Esophagus squamous epithelium (tissue), 5 donors: ENCODE data around the gene HES4. TPM values are rescaled to one million over a fixed set of nuclear protein-coding genes. Genes with fewer than 3 reads are reported as not detected.

Experiments
- DNase-seq: peaks from one replicate; lab custom pipeline; 2025; lab: John Stamatoyannopoulos, UW
- H3K27ac ChIP-seq, 4 donors: fragments of 200-600 bp; sonication (generic); one replicate each; pipeline ENCODE4 v1.5.1; 2016 to 2019; ENCODE audit warnings: mild to moderate bottlenecking in 1 of 4
- H3K27me3 ChIP-seq, 4 donors: fragments of 200-600 bp; sonication (generic); 1 replicate in 3 of 4; 2 replicates in 1 of 4; pipeline versions ENCODE4 v1.5.1 to v1.6.0; 2017 to 2021; ENCODE audit warnings: antibody characterized with exemption in 1 of 4
- H3K36me3 ChIP-seq, 3 donors: fragments of 200-600 bp; sonication (generic); one replicate each; pipeline ENCODE4 v1.5.1; 2016 to 2019
- H3K4me1 ChIP-seq, 3 donors: fragments of 200-600 bp; sonication (generic); one replicate each; pipeline ENCODE4 v1.5.1; 2017 to 2019
- H3K4me3 ChIP-seq, 4 donors: fragments of 200-600 bp; sonication (generic); 1 replicate in 3 of 4; 2 replicates in 1 of 4; pipeline ENCODE4 v1.5.1; 2016 to 2019; ENCODE audit warnings: mild to moderate bottlenecking in 2 of 4, moderate library complexity in 1 of 4
- H3K9me3 ChIP-seq, 3 donors: fragments of 200-600 bp; sonication (generic); one replicate each; pipeline ENCODE4 v1.5.1; 2016 to 2019
- CTCF ChIP-seq, 6 experiments: fragments of 450-650 bp in 4 of 6; fragments of 200-600 bp in 2 of 6; sonication (generic) in 2 of 6; IDR thresholded peaks; one replicate each; pipeline ENCODE4 v1.5.1; 2016 to 2019; ENCODE audit warnings: antibody characterized with exemption in 6 of 6, mild to moderate bottlenecking in 4 of 6, moderate library complexity in 4 of 6
- POLR2A ChIP-seq, 4 donors: fragments of 450-650 bp; IDR thresholded peaks; one replicate each; pipeline ENCODE4 v1.6.1; 2017; ENCODE audit warnings: antibody characterized with exemption in 4 of 4, mild to moderate bottlenecking in 4 of 4, moderate library complexity in 3 of 4
- WGBS, 2 donors: methylation state at CpG; one replicate each; pipeline ENCODE4 v1.1.5; 2018; 5-methylcytosine and 5-hydroxymethylcytosine counted together
- intact Hi-C: fragments of 100-400 bp; cut with DNase I; formaldehyde crosslinking; loops from one replicate; pipeline ENCODE4 v1.15.0; 2022
- total RNA-seq, 4 donors: library from RNA; depleted of rRNA; stranded (reverse); fragments of >200 nt; gene quantifications; one replicate each; pipeline ENCODE4 v1.1.0, GENCODE V29; 2016
- donor health status: DM: yes; HTN: yes; CAD: no.

HES4 gene
- total RNA-seq, 4 donors from 2014 or later = 15.1 to 16.2 (median 15.3) TPM

- no peak for DNase-seq
- Histone ChIP-seq H3K36me3 (no peaks in the 10 kb centered on the region), H3K4me3 (no peak overlapping the region), H3K27me3 (peaks cover 0 to 81% (median 3%) of the 10 kb centered on the region in 4 donors), H3K9me3 (no peaks in the 10 kb centered on the region), H3K27ac (no peak overlapping the region), H3K4me1 (peaks cover 0 to 25% (median 0%) of the 10 kb centered on the region in 3 donors)
- TF ChIP-seq CTCF (IDR thresholded peaks at IDR 0.05) (no peak), POLR2A (IDR thresholded peaks at IDR 0.05) (no peak)
- intact Hi-C loops = loop anchor here (5.0 kb wide), 1 partner anchor 81 kb away; no protein-coding TSS in a partner anchor
- WGBS, 2 donors = 80% methylated on average over 3 of the region's 21 CpGs; no CpG with 5 or more reads in 1 of the 2 donors
These were observed 18.4 kb downstream of the HES4 start for GRCh38 chr1:981491-981954.

- Histone ChIP-seq H3K9me3 (no peaks in the 10 kb centered on the region), H3K27ac (no peak overlapping the region), H3K4me3 (no peak overlapping the region), H3K27me3 (peaks cover 0 to 81% (median 3%) of the 10 kb centered on the region in 4 donors), H3K4me1 (peaks cover 6 to 32% (median 6%) of the 10 kb centered on the region in 3 donors), H3K36me3 (no peaks in the 10 kb centered on the region)
- intact Hi-C loops = loop anchor here (5.0 kb wide), 1 partner anchor 82 kb away; no protein-coding TSS in a partner anchor
- DNase-seq = no peak
- 61 to 77% methylated on average over 5 to 8 of the region's 35 CpGs for WGBS, 2 donors
- no peak for TF ChIP-seq CTCF (IDR thresholded peaks at IDR 0.05)
- TF ChIP-seq POLR2A (IDR thresholded peaks at IDR 0.05) = no peak
These were observed 19.1 kb downstream of the HES4 start for GRCh38 chr1:980602-981395.

- H3K27ac ChIP-seq = no peak overlapping the region
- TF ChIP-seq CTCF (IDR thresholded peaks at IDR 0.05) = no peak
- TF ChIP-seq POLR2A (IDR thresholded peaks at IDR 0.05) = no peak
- 20 to 23% methylated on average over 1 to 3 of the region's 13 CpGs for WGBS, 2 donors
- no peaks in the 10 kb centered on the region for H3K9me3 ChIP-seq
- peaks cover 0 to 3% (median 0%) of the 10 kb centered on the region in 3 donors for H3K36me3 ChIP-seq
- intact Hi-C loops = loop anchor here (5.0 kb wide), 1 partner anchor 82 kb away; no protein-coding TSS in a partner anchor
- no peak for DNase-seq
- peaks cover 8 to 39% (median 12%) of the 10 kb centered on the region in 3 donors for H3K4me1 ChIP-seq
- H3K4me3 ChIP-seq = no peak overlapping the region
- H3K27me3 ChIP-seq = peaks cover 0 to 81% (median 3%) of the 10 kb centered on the region in 4 donors
These were observed 19.7 kb downstream of the HES4 start for GRCh38 chr1:980137-980571.

- DNase-seq = no peak
- H3K27ac ChIP-seq = no peak overlapping the region
- H3K27me3 ChIP-seq = peaks cover 0 to 81% (median 2%) of the 10 kb centered on the region in 4 donors
- WGBS, 2 donors = 38 to 60% methylated on average over 1 to 8 of the region's 9 CpGs
- no peak overlapping the region for H3K4me3 ChIP-seq
- H3K36me3 ChIP-seq = peaks cover 0 to 7% (median 0%) of the 10 kb centered on the region in 3 donors
- H3K9me3 ChIP-seq = no peaks in the 10 kb centered on the region
- H3K4me1 ChIP-seq = peaks cover 8 to 43% (median 13%) of the 10 kb centered on the region in 3 donors
- intact Hi-C loops = loop anchor here (5.0 kb wide), 1 partner anchor 83 kb away; no protein-coding TSS in a partner anchor
- no peak for TF ChIP-seq CTCF (IDR thresholded peaks at IDR 0.05)
- no peak for TF ChIP-seq POLR2A (IDR thresholded peaks at IDR 0.05)
These were observed 20.2 kb downstream of the HES4 start for GRCh38 chr1:979744-980072.
